ENCODE results near the gene FAM78B.

FAM78B gene

GRCh38 chr1:166090244-166090643, 76.6 kb downstream of the FAM78B start:
- no peak for TF ChIP-seq EZH2 (IDR thresholded peaks at IDR 0.05; ENCODE audit: borderline replicate concordance, low read length)
- TF ChIP-seq CTCF (IDR thresholded peaks at IDR 0.05; ENCODE audit: low read length) = no peak
- no peaks in the 10 kb centered on the region for H3K9me3 ChIP-seq (ENCODE audit: low read length)
- H4K20me1 ChIP-seq (ENCODE audit: insufficient read depth, low read length) = no peaks in the 10 kb centered on the region
- no peak overlapping the region for H3K4me2 ChIP-seq (ENCODE audit: low read length)
- no peaks in the 10 kb centered on the region for H3K79me2 ChIP-seq (ENCODE audit: insufficient read depth, low read length)
- no peak overlapping the region for H3K27ac ChIP-seq (ENCODE audit: low read depth, low read length, poor library complexity, severe bottlenecking)
- H2AFZ ChIP-seq (ENCODE audit: low read length) = no peak overlapping the region
- no peaks in the 10 kb centered on the region for H3K9me2 ChIP-seq (ENCODE audit: low read depth, low read length)
- H3K27me3 ChIP-seq (ENCODE audit: insufficient read depth, low read length) = no peaks in the 10 kb centered on the region
- H3F3A ChIP-seq (ENCODE audit: insufficient read depth, low read length) = no peaks in the 10 kb centered on the region
- no peaks in the 10 kb centered on the region for H3K4me1 ChIP-seq (ENCODE audit: insufficient read depth, low read length, severe bottlenecking)
- H3K36me3 ChIP-seq (ENCODE audit: insufficient read depth, low read length) = no peaks in the 10 kb centered on the region
- no peak overlapping the region for H3K9ac ChIP-seq (ENCODE audit: low read length)
- H3K4me3 ChIP-seq (ENCODE audit: low read depth, low read length, poor library complexity, severe bottlenecking) = no peak overlapping the region

- Histone ChIP-seq H3K9ac (ENCODE audit: low read length) (no peak overlapping the region), H3K79me2 (ENCODE audit: insufficient read depth, low read length) (no peaks in the 10 kb centered on the region), H3K4me3 (ENCODE audit: low read depth, low read length, poor library complexity, severe bottlenecking) (no peak overlapping the region), H4K20me1 (ENCODE audit: insufficient read depth, low read length) (no peaks in the 10 kb centered on the region), H3F3A (ENCODE audit: insufficient read depth, low read length) (no peaks in the 10 kb centered on the region), H3K36me3 (ENCODE audit: insufficient read depth, low read length) (no peaks in the 10 kb centered on the region), H3K4me2 (ENCODE audit: low read length) (no peak overlapping the region), H3K27ac (ENCODE audit: low read depth, low read length, poor library complexity, severe bottlenecking) (no peak overlapping the region), H2AFZ (ENCODE audit: low read length) (no peak overlapping the region), H3K27me3 (ENCODE audit: insufficient read depth, low read length) (no peaks in the 10 kb centered on the region), H3K9me3 (ENCODE audit: low read length) (no peaks in the 10 kb centered on the region), H3K4me1 (ENCODE audit: insufficient read depth, low read length, severe bottlenecking) (no peaks in the 10 kb centered on the region), H3K9me2 (ENCODE audit: low read depth, low read length) (no peaks in the 10 kb centered on the region)
- no peak for TF ChIP-seq EZH2 (IDR thresholded peaks at IDR 0.05; ENCODE audit: borderline replicate concordance, low read length)
- no peak for TF ChIP-seq CTCF (IDR thresholded peaks at IDR 0.05; ENCODE audit: low read length)
Observed at GRCh38 chr1:166089804-166090203, 77.0 kb downstream of the FAM78B start.

- Histone ChIP-seq H2AFZ (ENCODE audit: low read length) (no peak overlapping the region), H3K79me2 (ENCODE audit: insufficient read depth, low read length) (no peaks in the 10 kb centered on the region), H3F3A (ENCODE audit: insufficient read depth, low read length) (no peaks in the 10 kb centered on the region), H3K36me3 (ENCODE audit: insufficient read depth, low read length) (no peaks in the 10 kb centered on the region), H3K9me2 (ENCODE audit: low read depth, low read length) (no peaks in the 10 kb centered on the region), H3K9ac (ENCODE audit: low read length) (no peak overlapping the region), H4K20me1 (ENCODE audit: insufficient read depth, low read length) (no peaks in the 10 kb centered on the region), H3K4me1 (ENCODE audit: insufficient read depth, low read length, severe bottlenecking) (no peaks in the 10 kb centered on the region), H3K27me3 (ENCODE audit: insufficient read depth, low read length) (no peaks in the 10 kb centered on the region), H3K4me3 (ENCODE audit: low read depth, low read length, poor library complexity, severe bottlenecking) (no peak overlapping the region), H3K27ac (ENCODE audit: low read depth, low read length, poor library complexity, severe bottlenecking) (no peak overlapping the region), H3K9me3 (ENCODE audit: low read length) (no peaks in the 10 kb centered on the region), H3K4me2 (ENCODE audit: low read length) (no peak overlapping the region)
- no peak for TF ChIP-seq CTCF (IDR thresholded peaks at IDR 0.05; ENCODE audit: low read length)
- no peak for TF ChIP-seq EZH2 (IDR thresholded peaks at IDR 0.05; ENCODE audit: borderline replicate concordance, low read length)
Observed at GRCh38 chr1:166088572-166088955, 78.2 kb downstream of the FAM78B start.

All from OCI-LY1 (cell line).